Urinary bladder (tissue), 4 donors: ENCODE results near the gene AMN. TPM values are rescaled to one million over a fixed set of nuclear protein-coding genes. Genes with fewer than 3 reads are reported as not detected.

Experiments
- DNase-seq: peaks from one replicate; pipeline ENCODE4 v3.0.0-alpha.2; 2015; ENCODE audit errors: extremely low spot score
- H3K27ac ChIP-seq: one replicate; pipeline ENCODE4 v1.5.1; 2013; ENCODE audit warnings: low read depth, mild to moderate bottlenecking, moderate library complexity
- H3K36me3 ChIP-seq: one replicate; pipeline ENCODE4 v1.6.1; 2013; ENCODE audit warnings: mild to moderate bottlenecking, moderate library complexity; ENCODE audit not compliant: insufficient read depth
- H3K4me1 ChIP-seq: one replicate; pipeline ENCODE4 v1.6.1; 2013; ENCODE audit warnings: mild to moderate bottlenecking, moderate library complexity; ENCODE audit not compliant: insufficient read depth
- H3K4me3 ChIP-seq: one replicate; pipeline ENCODE4 v1.5.1; 2013; ENCODE audit warnings: low read depth, low read length
- WGBS: extraction: QIAGEN DNeasy Blood & Tissue Kit; methylation state at CpG from one replicate; pipeline ENCODE4 v1.1.7; 2013; 5-methylcytosine and 5-hydroxymethylcytosine counted together
- polyA plus RNA-seq: library from polyadenylated mRNA; stranded (reverse); fragments of 200-250 nt; gene quantifications from one replicate; pipeline ENCODE4 v1.2.3, GENCODE V29; 2013
- total RNA-seq: library from RNA; depleted of rRNA; stranded (reverse); fragments of >200 nt; gene quantifications from one replicate; pipeline ENCODE4 v1.2.3, GENCODE V29; 2014
- donor health status: healthy with polysubstance abuse.
- donor health status: healthy.

AMN gene
- total and polyA plus RNA-seq, 2 donors, result 0.21 to 1.0 TPM

- no peak for DNase-seq
- 70% methylated on average over 8 of the region's 8 CpGs for WGBS
- H3K36me3 ChIP-seq, result peaks cover 13% of the 10 kb centered on the region
- no peaks in the 10 kb centered on the region for H3K4me1 ChIP-seq
- H3K27ac ChIP-seq, result no peak overlapping the region
- H3K4me3 ChIP-seq, result no peak overlapping the region
Measured at GRCh38 chr14:102955636-102956408, 33.4 kb downstream of the AMN start.

DNA sequence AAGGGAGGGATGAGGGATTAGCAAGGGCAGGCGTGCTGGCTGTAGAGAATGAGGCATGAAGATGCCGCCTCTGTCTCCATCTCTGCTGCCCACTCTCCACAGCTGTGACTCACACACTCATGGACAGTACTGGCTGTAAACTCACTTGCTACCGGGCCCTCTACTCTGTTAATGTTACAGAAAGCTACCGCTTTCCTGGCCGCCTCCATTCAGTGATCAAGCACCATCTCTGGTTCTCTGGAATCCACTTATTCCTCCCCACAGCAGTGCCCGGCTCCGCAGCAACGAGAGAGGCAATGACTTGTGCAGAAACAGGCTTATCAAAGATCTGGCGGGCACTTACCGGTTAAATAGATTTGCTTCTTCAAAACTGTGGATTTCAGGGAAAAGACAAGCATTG, 34.8 kb downstream of the AMN start:
- H3K36me3 ChIP-seq, result peaks cover 9% of the 10 kb centered on the region
- no peak overlapping the region for H3K27ac ChIP-seq
- no peak for DNase-seq
- WGBS, result 91% methylated on average over 10 of the region's 10 CpGs
- H3K4me3 ChIP-seq, result no peak overlapping the region
- no peaks in the 10 kb centered on the region for H3K4me1 ChIP-seq

- Histone ChIP-seq H3K4me1 (no peaks in the 10 kb centered on the region), H3K27ac (no peak overlapping the region), H3K36me3 (peaks cover 11% of the 10 kb centered on the region), H3K4me3 (no peak overlapping the region)
- DNase-seq, result no peak
- 94% methylated on average over 10 of the region's 10 CpGs for WGBS
Measured at GRCh38 chr14:102958461-102958860, 36.0 kb downstream of the AMN start.

GRCh38 chr14:102962111-102962627, 39.7 kb downstream of the AMN start:
- Histone ChIP-seq H3K27ac (no peak overlapping the region), H3K36me3 (peaks cover 6% of the 10 kb centered on the region), H3K4me3 (no peak overlapping the region), H3K4me1 (no peaks in the 10 kb centered on the region)
- WGBS, result 92% methylated on average over 9 of the region's 9 CpGs
- DNase-seq, result no peak

DNA sequence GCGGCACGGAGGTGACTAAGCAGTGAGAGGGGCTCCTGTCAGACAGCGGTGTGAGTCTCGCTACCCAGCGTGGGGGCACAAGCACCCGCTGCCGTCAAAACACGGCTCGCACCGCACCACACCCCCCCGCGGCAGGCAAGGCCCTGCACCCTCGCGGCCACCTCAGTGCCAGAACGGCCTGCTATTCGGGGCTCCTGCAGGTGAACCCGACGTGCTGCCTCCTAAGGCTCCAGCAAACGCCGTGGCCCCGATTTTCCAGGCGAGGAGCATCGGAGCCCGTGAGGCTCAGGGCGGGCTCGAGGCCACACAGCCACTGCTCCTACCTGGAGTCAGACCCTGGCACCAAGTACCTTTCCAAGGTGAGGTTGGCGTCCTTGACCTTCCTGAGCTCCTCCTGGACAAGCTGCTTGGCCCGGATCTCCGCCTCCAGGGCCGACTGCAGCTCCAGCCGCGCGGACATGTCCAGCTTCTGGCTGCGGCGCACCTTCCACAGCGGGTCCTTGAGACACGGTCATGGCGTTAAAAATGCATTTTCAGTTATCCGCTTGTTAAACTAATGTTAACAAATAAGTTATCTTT, 41.8 kb downstream of the AMN start:
- Histone ChIP-seq H3K4me3 (no peak overlapping the region), H3K4me1 (no peaks in the 10 kb centered on the region), H3K36me3 (peaks cover 7% of the 10 kb centered on the region), H3K27ac (no peak overlapping the region)
- WGBS, result 96% methylated on average over 39 of the region's 39 CpGs
- DNase-seq, result no peak

- no peak overlapping the region for H3K27ac ChIP-seq
- H3K36me3 ChIP-seq, result peaks cover 11% of the 10 kb centered on the region
- H3K4me1 ChIP-seq, result no peaks in the 10 kb centered on the region
- DNase-seq, result no peak
- 93% methylated on average over 3 of the region's 3 CpGs for WGBS
- no peak overlapping the region for H3K4me3 ChIP-seq
Measured at GRCh38 chr14:102965282-102965681, 42.8 kb downstream of the AMN start.

- H3K27ac ChIP-seq, result no peak overlapping the region
- peaks cover 11% of the 10 kb centered on the region for H3K36me3 ChIP-seq
Measured at GRCh38 chr14:102965971-102966655, 43.6 kb downstream of the AMN start.

GRCh38 chr14:102966681-102967505, 44.4 kb downstream of the AMN start:
- Histone ChIP-seq H3K4me3 (no peak overlapping the region), H3K36me3 (peaks cover 11% of the 10 kb centered on the region), H3K27ac (no peak overlapping the region), H3K4me1 (no peaks in the 10 kb centered on the region)
- DNase-seq, result no peak
- 89% methylated on average over 21 of the region's 21 CpGs for WGBS

More at GRCh38 chr14:102965971-102966655, 43.6 kb downstream of the AMN start:
- 94% methylated on average over 20 of the region's 20 CpGs for WGBS
- DNase-seq, result no peak
- no peak overlapping the region for H3K4me3 ChIP-seq
- H3K4me1 ChIP-seq, result no peaks in the 10 kb centered on the region

DNA sequence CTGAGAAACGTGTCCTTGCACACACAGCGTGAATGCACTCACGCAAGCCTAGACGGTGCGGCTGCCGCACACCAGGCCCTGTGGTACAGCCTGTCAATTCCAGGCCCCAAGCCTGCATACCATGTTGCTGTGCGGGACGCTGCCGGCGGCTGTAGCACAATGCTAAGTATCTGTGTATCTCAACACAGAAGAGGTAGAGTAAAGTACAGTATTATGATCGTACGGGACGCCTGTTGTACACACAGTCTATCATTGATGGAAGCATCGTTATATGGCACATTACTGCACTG, 45.0 kb downstream of the AMN start:
- H3K36me3 ChIP-seq, result peaks cover 11% of the 10 kb centered on the region
- no peak overlapping the region for H3K4me3 ChIP-seq
- DNase-seq, result no peak
- 94% methylated on average over 14 of the region's 14 CpGs for WGBS
- no peak overlapping the region for H3K27ac ChIP-seq
- no peaks in the 10 kb centered on the region for H3K4me1 ChIP-seq

DNA sequence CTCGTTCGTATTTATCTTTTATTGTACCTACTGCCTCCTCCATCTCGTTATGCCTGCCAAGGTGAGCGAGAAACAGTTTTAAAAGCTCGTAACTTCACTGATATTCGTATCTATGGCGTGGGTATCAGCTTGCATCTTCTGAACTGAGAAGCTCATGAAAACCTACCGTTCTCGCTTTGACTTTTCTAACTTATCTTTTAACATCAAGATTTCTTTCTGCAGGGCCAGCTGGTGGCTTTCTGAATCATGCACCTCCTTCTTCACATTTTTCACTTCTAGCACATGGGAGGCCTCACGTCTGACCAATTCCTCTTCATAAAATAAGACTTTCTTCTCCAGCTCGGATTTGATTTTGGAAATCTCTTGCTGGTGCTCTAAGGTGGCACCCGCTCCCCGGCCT, 45.8 kb downstream of the AMN start:
- H3K27ac ChIP-seq, result no peak overlapping the region

DNA sequence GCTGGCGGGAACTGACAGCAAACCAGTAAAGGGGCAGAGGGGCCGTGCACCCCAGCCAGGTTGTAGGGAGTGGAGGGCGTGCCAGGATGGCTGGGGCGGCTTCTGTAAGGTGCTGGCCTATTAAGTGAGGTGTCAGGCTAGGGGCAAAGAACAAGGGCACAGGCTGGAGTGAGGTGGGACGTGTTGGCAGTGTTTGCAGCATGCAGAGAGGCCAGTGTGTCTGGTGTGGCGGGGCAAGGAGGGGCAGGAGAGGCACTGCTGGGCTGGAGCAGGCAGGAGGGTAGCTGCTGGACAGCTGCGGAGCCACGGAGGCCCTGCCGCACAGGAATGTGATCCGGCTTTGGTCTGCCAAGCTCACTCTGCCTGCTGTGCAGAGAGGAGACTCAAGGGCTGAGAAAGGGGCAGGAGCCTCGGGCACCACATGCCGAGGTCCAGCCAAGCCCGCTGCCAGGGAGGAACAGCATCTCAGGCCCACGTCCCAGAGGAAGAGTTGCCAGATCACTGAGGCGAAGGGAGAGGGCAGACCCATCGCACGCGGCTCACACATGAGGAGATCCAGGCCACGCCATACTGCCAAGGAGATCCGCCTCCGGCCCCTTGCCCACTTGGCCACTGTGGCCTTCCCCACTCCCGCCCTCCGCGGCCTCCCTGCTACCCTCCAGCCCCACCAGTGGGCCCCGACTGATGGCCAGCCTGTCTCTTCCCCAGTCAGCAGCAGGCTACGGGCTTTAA, 46.8 kb downstream of the AMN start:
- no peak overlapping the region for H3K27ac ChIP-seq
- WGBS, result 94% methylated on average over 26 of the region's 26 CpGs
- no peaks in the 10 kb centered on the region for H3K4me1 ChIP-seq
- DNase-seq, result no peak
- H3K4me3 ChIP-seq, result no peak overlapping the region
- H3K36me3 ChIP-seq, result peaks cover 7% of the 10 kb centered on the region

More for the DNA sequence above, 45.8 kb downstream of the AMN start:
- Histone ChIP-seq H3K4me3 (no peak overlapping the region), H3K4me1 (no peaks in the 10 kb centered on the region), H3K36me3 (peaks cover 9% of the 10 kb centered on the region)
- WGBS, result 92% methylated on average over 13 of the region's 13 CpGs
- DNase-seq, result no peak

DNA sequence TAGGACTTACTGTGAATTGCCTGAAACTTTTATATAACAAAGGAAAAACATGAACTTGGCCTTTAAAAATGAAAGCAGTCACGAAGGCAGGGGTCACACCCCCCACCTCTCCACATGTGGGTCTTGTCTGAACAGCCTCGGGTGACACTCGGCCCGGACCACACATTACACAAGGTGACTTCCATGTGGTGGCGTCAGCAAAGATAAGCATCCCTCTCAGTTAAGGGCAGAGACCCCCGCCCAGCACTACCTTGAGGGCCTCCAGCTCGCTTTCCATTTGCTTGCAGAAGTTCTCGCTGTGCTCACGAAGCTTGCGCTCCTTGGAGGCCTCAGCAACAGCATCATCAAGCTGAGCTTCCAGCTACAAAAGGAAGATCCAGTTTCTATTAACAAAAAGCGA, 47.4 kb downstream of the AMN start:
- no peak overlapping the region for H3K27ac ChIP-seq
- H3K36me3 ChIP-seq, result peaks cover 7% of the 10 kb centered on the region
- DNase-seq, result no peak
- no peaks in the 10 kb centered on the region for H3K4me1 ChIP-seq
- 89% methylated on average over 11 of the region's 11 CpGs for WGBS
- no peak overlapping the region for H3K4me3 ChIP-seq

DNA sequence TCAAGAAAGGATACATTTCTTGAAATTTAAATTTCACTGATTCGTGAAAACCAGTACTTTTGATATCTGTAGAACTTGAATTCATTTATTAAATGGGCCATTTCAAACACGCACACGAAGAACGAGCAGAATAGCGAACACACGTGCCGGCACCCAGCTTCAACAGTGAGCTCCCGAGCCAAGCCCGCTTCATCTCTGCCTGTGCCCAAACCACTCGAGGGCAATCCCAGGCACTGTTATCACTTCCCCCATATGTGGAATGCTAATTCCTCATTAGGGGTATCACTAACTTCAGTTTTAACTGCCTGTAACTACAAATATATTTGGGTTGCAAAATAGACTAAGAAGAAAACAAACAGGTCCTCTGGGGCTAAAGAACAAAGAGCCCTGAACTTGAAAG, 48.0 kb downstream of the AMN start:
- peaks cover 7% of the 10 kb centered on the region for H3K36me3 ChIP-seq
- DNase-seq, result no peak
- WGBS, result 90% methylated on average over 10 of the region's 10 CpGs
- no peaks in the 10 kb centered on the region for H3K4me1 ChIP-seq
- no peak overlapping the region for H3K27ac ChIP-seq
- H3K4me3 ChIP-seq, result no peak overlapping the region
